H1 (cell line): Measurements from ENCODE around the gene CCDC13. TPM values are rescaled to one million over a fixed set of nuclear protein-coding genes. Genes with fewer than 3 reads are reported as not detected.

Source experiments
- BCL11A ChIP-seq, 2 experiments: IDR thresholded peaks; one replicate each; pipeline ENCODE4 v1.6.1; 2011; ENCODE audit warnings: low read depth in 2 of 2, low read length in 2 of 2, mild to moderate bottlenecking in 2 of 2
- CHD7 ChIP-seq: fragments of 300-600 bp; sonication (generic); IDR thresholded peaks from 2 replicates; pipeline ENCODE4 v1.7.1; 2012; ENCODE audit warnings: low read length, moderate library complexity, mild to moderate bottlenecking, inconsistent platforms; ENCODE audit not compliant: insufficient replicate concordance
- FOSL1 ChIP-seq: IDR thresholded peaks from 2 replicates; pipeline ENCODE4 v1.6.1; 2011; ENCODE audit warnings: mild to moderate bottlenecking, low read depth, low read length, moderate library complexity; ENCODE audit not compliant: insufficient read depth
- NRF1 ChIP-seq: IDR thresholded peaks from 2 replicates; pipeline ENCODE4 v1.6.1; 2011; ENCODE audit warnings: mild to moderate bottlenecking, low read depth, low read length, improper control_type of control experiment
- RFX5 ChIP-seq: IDR thresholded peaks from 2 replicates; pipeline ENCODE4 v1.6.1; 2011; ENCODE audit warnings: low read depth, low read length, improper control_type of control experiment, borderline replicate concordance
- TAF1 ChIP-seq: IDR thresholded peaks from 2 replicates; pipeline ENCODE4 v1.6.1; 2011; ENCODE audit warnings: mild to moderate bottlenecking, low read depth, low read length
- TBP ChIP-seq: IDR thresholded peaks from 2 replicates; pipeline ENCODE4 v1.6.1; 2011; ENCODE audit warnings: low read depth, low read length, improper control_type of control experiment
- polyA plus RNA-seq, 7 experiments: library from polyadenylated mRNA; depleted of rRNA in 3 of 7; stranded (reverse) in 5 of 7; unstranded in 2 of 7; fragments of >200 nt in 5 of 7; fragments of 200-250 nt in 2 of 7; gene quantifications; 1 replicate in 5 of 7; 2 replicates in 1 of 7; 4 replicates in 1 of 7; pipeline versions ENCODE4 v1.2.1 to v1.2.3, GENCODE V29; 2011 to 2013; ENCODE audit warnings: missing spikeins in 2 of 7, mixed read lengths in 2 of 7
- total RNA-seq: library from RNA; stranded (reverse); fragmentation: NEBNext Ultra II Directional; extraction: Animal tissue kit (Norgen Biotek cat#: 25700); gene quantifications from 2 replicates; pipeline ENCODE4 v1.2.1, GENCODE V29; 2021

The CCDC13 gene
- total and polyA plus RNA-seq, 2 of the 8 experiments (the other 6 are each of a cell fraction or from before 2014, with no cell fraction given): 0.06 TPM; not detected in 1

- TF ChIP-seq CHD7: no peak
- TF ChIP-seq RFX5: no peak
- TF ChIP-seq BCL11A (IDR thresholded peaks at IDR 0.05; ENCODE audit: low read depth in 2 of 2, low read length in 2 of 2): no peak
- no peak for TF ChIP-seq TAF1
- no peak for TF ChIP-seq FOSL1
- no peak for TF ChIP-seq TBP
- no peak for TF ChIP-seq NRF1
Observed at GRCh38 chr3:42771271-42771670, 1.8 kb downstream of the CCDC13 start (continued).
